Fibroblast of the aortic adventitia (primary cell): ENCODE results near the gene DEPDC5. TPM values are rescaled to one million over a fixed set of nuclear protein-coding genes. Genes with fewer than 3 reads are reported as not detected.

Source experiments
- DNase-seq: peaks from one replicate; pipeline ENCODE4 v3.0.0-alpha.2; 2010; ENCODE audit warnings: low read depth
- H3K4me3 ChIP-seq: 2 replicates; pipeline ENCODE4 v1.5.1; 2011; ENCODE audit warnings: low read depth, mild to moderate bottlenecking, control low read depth, low read length, moderate library complexity
- total RNA-seq: library from RNA; depleted of rRNA; stranded (reverse); fragments of >200 nt; gene quantifications from 2 replicates; pipeline ENCODE4 v1.2.3, GENCODE V29; 2012; ENCODE audit warnings: low replicate concordance
- TF ChIP-seq, protein P1 (sequence below): IDR thresholded peaks from 2 replicates; pipeline ENCODE4 v1.5.1; 2011; ENCODE audit warnings: mild to moderate bottlenecking, low read length, control low read depth, inconsistent platforms; ENCODE audit not compliant: insufficient read depth

The DEPDC5 gene
- total RNA-seq, 1 donor: 17.7 TPM

DNA sequence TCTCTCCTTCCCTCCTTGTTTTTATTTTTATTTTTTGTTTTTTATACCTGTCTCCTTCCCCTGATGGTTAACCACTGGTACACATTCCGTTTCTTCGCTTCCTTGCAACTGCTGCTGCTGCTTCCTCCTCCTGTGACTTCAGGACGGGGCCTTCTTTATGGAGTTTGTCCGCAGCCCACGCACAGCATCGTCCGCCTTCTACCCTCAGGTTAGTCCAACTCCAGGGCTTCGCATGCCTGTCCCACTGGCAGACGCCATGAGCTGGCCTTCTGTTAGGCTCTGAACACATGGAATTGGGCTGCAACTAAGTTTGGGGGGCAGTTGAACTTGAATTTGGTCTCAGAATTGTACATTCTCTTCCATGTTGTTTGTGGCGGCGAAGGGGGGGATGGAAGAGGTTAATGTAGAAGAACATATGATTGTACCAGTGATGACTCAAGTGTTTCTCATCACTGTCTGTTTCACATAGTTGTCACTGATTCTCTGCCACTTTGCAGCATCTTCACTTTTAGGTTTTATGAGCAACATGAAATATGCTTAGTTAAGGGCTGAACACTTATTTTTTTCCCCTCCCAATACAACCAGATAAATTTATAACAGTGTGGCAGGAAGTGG, 107.5 kb downstream of the DEPDC5 start:
- no peak overlapping the region for H3K4me3 ChIP-seq
- DNase-seq: no peak
- TF ChIP-seq, protein P1, sequence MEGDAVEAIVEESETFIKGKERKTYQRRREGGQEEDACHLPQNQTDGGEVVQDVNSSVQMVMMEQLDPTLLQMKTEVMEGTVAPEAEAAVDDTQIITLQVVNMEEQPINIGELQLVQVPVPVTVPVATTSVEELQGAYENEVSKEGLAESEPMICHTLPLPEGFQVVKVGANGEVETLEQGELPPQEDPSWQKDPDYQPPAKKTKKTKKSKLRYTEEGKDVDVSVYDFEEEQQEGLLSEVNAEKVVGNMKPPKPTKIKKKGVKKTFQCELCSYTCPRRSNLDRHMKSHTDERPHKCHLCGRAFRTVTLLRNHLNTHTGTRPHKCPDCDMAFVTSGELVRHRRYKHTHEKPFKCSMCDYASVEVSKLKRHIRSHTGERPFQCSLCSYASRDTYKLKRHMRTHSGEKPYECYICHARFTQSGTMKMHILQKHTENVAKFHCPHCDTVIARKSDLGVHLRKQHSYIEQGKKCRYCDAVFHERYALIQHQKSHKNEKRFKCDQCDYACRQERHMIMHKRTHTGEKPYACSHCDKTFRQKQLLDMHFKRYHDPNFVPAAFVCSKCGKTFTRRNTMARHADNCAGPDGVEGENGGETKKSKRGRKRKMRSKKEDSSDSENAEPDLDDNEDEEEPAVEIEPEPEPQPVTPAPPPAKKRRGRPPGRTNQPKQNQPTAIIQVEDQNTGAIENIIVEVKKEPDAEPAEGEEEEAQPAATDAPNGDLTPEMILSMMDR: no peak

DNA sequence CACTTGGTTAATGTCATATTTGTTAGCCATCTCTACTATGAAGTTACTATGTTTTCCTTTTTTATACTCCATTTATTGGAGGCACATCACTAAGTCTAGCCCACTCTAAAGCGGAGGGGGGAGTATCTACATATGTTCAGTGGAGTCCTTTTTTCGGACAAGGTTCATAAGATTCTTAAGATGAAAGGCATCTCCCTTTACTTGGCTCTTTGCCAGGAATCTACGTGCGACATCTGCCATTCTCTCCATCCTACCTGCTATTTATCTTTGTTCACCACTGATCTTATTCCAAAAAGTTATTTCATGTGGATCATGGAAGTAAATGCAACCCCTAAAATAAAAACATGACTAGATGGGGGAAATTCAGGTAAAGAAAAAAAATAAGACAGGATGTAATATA, 113.1 kb downstream of the DEPDC5 start:
- TF ChIP-seq, protein P1: no peak
- H3K4me3 ChIP-seq: no peak overlapping the region
- no peak for DNase-seq

DNA sequence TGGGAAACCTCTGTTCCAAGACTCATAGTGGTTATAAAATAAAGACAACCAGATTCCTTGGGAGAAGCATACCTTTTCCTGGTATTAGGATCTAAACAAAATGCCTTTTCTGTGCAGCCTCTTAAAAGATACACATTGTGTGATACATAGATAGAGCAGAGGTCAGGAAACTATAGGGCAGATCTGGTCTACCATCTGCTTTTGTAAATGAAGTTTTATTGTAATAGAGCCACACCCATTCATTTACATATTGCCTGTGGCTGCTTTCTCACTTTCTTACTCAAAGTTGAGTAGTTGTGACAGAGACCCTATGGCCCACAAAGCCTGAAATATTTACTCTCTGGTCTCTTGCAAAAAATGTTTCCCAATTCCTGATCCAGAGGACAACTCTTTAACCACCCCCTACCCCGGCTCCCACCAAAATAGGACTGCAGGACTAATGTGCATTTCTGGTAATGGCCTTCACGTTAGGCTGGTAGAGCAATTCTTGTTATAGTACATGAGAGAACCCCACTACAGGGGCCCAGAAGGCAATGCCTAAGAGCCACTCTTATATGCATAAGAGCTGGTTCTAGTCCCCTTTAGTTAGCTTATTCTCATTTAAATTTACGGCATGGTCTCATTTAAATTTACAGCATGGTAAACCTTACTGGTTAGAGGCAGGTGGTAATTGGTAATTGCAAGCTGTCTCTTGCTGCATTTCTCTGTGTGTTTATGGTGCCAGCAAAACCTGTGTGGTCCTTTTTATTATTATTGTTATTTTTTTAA, 113.8 kb downstream of the DEPDC5 start:
- no peak for DNase-seq
- TF ChIP-seq, protein P1: no peak
- no peak overlapping the region for H3K4me3 ChIP-seq

DNA sequence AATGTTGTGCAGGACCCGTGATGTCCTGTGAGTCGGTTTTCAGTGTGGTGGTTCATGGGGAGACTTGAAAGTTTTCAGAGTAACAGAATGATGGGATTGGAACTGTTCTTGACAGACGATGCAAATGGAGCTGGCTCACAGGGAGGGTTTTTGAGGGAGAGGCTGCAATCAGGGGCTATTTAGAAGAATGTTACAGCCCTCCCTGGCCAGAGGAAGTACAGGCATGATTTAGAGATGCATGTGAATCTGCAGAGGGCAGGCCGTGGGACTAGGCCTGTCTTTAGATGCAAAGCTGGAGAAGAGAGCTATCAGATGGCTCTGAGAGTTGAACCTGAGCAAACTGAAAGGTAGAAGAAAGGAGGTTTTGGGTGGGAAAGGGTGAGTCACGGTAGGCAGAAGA, 115.9 kb downstream of the DEPDC5 start:
- no peak overlapping the region for H3K4me3 ChIP-seq
- no peak for DNase-seq
- TF ChIP-seq, protein P1: no peak

DNA sequence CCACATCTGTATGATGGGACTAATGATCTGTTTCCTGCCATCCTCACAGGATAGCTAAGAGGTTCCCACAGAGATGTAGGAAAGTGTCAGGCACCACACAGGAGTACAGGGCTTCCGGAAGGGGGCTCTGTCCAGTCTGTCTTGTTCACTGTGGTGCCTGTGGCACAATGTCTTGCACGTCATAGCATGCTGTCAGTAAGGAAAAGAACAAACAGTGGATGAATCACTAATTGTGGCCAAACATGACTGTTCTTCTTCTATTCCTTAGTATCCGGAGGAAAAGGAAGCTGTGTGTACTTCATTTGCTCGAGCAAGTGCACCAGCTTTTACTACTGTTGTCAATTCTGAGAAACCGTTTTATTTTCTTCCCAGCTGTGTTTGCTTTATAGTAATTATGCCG, 117.1 kb downstream of the DEPDC5 start:
- TF ChIP-seq, protein P1: no peak
- H3K4me3 ChIP-seq: no peak overlapping the region
- no peak for DNase-seq

DNA sequence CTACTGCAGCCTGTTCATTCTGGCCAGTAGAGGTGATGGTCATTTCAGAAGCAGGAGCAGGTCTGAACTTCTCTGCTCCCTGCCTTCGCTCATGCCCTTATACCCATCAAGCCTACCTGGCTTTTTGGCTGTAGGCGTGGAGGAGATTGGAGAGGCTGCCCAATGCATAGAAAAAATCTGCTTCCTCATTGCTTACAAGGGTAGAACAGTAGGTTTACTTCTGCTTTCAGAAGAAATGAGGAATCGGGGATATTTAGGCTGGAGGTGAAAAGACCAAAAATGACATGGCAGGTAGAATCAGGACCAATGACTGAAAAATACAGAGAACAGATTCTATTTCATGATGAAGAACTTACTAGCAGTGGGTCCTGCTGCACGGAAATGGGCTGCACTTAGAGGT, 117.7 kb downstream of the DEPDC5 start:
- TF ChIP-seq, protein P1: no peak
- no peak overlapping the region for H3K4me3 ChIP-seq
- no peak for DNase-seq
